HG02870 (cell line): ENCODE measurements around the gene PPP6R2.

ENCODE experiments used
- ATAC-seq: cut with Tn5 transposase; IDR thresholded peaks from one replicate; pipeline ENCODE4 v1.9.1; 2021; ENCODE audit warnings: mild to moderate bottlenecking, moderate library complexity; ENCODE audit not compliant: unreplicated experiment

Gene PPP6R2

DNA sequence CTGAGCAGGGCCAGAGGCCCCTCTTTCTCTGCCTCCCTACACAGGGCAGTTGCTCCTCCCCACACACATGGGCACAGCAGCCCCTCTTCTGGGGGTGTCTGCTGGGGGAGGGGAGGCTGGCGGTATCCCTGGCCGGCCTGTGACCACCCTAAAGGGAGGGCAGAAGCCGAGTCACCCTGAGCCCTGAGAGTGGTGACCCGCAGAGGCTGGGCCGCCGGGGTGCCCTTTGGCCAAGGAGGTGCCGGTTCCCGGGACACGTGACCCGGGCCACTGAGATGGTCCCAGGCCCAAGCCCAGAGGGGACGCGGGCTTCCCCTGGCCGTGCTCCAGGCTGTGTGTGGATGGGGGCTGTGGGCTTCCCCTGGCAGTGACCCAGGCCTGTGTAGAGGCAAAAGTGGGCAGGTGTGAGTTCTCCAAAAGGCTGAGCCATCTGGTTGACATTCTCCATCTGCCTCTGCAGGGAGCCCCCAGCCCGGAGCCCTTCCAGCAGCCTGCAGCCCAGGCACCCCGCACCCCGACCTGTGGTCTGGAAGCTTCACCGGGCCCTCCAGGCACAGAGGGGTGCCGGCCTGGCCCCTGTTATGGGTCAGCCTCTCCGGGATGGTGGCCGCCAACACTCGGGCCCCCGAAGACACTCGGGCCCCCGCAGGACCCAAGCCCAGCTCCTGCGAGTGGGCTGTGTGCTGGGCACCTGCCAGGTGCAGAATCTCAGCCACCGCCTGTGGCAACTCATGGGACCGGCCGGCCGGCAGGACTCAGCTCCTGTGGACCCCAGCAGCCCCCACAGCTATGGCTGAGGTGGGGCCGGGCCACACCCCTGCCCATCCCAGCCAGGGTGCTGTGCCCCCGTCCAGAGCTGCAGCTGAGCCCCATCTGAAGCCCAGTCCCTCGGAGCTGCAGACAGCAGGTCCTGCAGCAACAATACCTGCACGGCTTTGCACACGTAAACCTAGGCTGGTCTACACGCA lies 139.3 kb downstream of the PPP6R2 start:
- no peak for ATAC-seq

DNA sequence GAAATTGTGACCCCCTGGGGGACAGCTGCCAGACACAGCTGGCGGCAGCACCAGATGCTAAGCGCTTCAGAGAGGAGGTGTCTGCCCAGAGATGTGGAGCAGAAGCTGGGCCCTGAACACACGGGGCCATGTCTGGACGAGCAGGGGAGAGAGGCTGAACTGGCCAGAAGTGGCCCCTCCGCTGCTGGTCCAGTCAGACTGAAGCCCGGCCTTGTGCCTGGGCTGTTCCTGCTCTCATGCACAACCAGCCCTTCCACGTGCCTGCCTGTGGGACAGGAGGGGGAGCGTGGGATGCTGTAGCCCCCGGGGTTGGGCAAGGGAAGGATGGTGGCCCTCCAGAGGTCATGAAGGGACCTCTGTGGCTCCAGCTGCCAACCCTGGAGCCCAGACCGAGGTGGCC lies 140.0 kb downstream of the PPP6R2 start:
- ATAC-seq: no peak

DNA sequence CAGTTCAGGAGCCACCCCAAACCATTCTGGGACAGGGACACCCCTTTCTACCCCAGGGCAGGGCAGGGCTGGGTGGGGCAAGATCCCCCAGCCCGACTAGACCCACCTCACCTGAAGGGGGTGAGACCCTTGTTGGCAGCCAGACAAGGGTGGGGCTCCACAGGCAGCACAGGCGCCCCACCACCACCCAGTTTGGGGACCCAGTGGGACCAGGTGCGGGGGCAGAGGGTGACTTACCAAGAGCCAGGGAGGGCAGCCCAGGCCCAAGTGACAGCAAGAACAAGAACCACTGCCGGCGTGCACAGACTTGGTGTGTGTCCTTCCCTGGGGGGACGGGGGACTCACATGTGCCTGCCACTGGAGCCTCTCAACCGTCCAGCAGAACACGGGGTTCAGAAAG lies 140.4 kb downstream of the PPP6R2 start:
- ATAC-seq: no peak

DNA sequence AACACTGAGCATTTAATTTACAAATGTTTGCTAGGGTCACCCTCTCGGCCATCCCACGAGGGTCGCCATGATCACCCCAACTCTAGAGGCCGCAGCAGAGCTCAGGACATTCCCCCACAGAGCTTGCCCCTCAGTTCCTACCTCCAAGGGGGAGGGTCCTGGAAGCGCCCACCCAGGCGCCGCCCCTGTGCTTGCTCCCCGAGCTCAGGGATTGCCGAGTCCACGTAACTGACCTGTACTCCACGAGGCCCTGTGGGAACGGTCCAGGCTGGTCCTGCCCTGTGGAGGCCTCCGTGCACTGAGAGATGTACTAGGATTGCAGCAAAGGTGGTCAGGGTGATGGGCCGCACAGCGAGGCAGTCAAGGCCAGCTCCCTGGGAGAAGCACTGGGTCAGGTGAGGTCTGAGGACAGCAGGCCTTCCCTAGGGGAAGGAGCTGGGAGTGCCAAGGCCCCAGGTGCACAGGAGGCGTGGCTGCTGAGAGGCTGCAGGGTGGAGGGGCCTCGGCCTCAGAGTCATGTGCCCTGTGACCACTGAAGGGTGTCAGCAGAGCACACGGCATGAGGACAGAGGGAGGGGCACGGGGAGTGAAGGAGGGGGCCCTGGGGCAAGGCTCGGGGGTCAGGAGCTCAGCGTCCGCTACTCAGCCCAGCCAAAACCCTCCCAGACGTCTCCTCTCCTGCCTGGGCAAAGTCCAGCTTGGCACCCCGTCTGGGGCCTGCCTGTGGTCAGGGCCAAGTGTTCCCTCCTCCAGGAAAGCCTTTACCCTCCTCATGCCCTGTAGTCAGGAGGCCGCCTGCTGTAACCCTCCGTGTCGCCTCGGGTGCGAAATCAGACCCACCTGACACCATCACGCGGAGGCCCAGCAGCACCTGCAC lies 141.1 kb downstream of the PPP6R2 start:
- no peak for ATAC-seq

DNA sequence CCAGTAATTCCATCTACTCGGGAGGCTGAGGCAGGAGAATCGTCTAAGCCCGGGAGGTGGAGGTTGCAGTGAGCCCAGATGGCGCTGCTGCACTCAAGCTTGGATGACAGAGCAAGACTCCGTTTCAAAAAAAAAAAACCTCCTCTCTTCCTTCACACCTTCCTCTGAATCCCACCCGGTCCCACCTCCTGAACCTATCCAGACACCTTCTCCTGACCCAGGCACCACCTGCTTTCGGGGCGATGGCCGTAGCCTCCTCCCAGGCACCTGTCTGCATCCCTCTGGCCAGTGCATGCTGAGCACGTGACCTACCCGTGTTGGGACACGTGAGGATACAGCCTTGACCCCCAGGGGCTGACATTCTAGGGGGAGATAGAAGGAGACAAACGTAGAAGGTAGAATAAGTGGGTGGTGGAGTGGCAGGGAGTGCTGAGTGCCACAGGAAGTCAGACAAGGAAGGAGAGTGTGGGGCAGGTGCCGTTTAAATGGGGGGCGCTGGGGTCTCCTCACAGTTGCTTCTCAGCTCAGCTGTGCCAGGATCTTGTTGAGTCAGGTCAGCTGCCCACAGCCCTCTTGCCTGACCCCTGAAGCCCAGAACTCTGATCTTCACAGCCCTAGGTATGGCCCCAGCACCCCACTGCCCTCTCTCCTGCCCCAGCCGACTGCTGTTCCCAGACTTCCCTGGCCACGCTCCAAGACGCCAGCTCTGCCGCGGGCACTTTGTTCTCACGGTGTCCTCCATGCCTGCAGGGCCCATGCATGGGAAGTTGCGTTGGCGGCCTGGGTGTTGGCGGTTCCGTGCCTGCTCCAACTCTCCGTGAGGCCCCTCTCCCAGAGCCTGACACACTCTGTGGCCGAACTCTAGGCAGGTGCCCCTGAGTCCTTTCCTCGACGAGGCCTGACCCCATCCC lies 142.3 kb downstream of the PPP6R2 start:
- ATAC-seq: no peak

DNA sequence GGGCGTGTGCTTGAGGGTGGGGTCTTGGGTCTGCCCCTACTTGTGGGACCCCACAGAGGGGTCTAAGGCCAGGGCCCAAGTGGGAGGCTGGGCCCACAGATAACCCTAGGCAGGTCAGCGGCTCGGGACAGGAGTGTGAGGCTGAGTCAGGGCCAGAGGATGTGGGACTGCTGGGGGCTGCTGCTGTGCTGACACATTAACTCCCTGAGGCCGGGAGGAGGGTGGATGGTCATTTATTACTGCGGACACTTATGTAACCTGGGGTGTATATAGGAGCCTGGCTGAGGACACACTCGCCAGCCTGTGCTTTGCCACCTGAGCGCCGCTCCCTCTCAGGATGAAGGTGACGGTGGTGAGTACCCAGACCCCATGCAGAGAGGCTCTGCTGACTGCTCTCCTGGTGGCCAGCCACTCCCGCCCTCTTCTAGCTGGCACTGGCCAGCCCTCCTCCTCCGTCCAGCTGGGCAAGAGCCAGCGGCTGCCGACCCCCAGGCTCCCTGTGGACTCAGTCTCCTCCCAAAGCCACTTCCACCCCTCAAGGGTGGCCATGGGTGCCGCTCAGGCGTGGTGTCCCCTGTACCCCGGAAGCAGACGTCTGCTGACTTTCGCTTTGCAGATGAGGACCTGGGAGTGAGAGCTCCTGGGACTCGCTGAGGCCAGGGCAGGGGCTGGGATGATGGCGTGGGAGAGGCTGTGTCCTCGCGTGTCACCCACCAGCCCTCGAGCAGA lies 143.6 kb downstream of the PPP6R2 start, which contains the start of gene MIOX:
Gene MIOX, plus strand, starts transcription at position 299 of the 729 bp plus-strand sequence. Its CDS starts 39 bp downstream, at position 338.
- ATAC-seq: no peak

DNA sequence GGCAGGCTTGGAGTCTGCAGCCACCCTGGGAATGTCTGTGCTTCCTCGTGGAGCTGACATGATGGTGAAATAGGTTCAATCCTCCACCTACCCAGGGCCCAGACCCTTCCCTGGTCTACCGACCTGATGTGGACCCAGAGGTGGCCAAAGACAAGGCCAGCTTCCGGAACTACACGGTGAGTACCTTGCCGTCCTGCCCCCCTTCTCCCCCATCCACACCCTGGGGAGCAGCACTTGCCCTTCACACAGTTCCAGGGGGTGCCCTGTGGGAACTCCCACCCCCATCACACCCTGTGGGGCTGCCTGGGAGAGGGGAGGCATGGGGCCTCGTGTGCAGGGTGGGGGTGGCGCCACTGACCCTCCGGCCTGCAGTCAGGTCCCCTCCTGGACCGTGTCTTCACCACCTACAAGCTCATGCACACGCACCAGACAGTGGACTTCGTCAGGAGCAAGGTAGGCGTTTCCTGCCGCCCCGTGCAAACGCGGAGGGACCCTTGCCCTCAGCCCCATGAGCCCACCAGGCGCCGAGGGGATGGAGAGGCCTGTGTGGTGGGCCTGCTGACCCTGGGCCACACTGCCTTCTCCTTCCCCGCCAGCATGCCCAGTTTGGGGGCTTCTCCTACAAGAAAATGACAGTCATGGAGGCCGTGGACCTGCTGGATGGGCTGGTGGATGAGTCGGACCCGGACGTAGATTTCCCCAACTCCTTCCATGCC lies 144.3 kb downstream of the PPP6R2 start:
- ATAC-seq: no peak

DNA sequence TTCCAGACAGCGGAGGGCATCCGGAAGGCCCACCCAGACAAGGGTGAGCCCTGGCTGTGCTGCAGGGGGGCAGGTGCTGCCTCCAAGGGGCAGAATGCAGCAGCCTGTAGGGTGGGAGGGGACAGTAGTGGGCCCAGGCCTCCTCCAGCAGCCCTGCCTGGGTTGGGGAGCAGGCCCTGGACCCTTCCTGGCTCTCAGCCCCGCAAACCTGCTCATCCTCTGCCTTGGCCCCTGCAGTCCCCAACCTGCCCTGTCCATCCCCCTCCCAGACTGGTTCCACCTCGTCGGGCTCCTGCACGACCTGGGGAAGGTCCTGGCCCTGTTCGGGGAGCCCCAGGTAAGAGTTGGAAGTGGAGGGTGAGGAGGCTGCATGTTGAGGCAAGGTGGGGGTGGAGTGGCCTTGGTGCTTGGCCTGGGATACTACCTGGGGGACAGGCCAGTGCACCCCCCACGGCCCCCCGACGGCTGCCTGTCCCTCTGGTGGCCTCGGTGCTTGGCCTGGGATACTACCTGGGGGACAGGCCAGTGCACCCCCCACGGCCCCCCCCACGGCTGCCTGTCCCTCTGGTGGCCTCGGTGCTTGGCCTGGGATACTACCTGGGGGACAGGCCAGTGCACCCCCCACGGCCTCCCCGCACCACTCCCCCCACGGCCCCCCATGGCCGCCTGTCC lies 145.0 kb downstream of the PPP6R2 start:
- no peak for ATAC-seq

DNA sequence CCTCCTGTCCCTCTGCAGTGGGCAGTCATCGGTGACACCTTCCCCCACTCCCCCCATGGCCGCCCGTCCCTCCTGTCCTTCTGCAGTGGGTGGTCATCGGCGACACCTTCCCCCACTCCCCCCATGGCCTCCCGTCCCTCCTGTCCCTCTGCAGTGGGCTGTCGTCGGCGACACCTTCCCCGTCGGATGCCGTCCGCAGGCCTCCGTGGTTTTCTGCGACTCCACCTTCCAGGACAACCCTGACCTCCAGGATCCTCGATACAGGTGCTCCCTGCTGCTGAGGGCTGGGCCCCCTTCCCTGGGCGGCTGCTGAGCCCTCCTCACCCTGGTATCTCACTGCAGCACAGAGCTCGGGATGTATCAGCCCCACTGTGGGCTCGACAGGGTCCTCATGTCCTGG lies 145.8 kb downstream of the PPP6R2 start:
- no peak for ATAC-seq

DNA sequence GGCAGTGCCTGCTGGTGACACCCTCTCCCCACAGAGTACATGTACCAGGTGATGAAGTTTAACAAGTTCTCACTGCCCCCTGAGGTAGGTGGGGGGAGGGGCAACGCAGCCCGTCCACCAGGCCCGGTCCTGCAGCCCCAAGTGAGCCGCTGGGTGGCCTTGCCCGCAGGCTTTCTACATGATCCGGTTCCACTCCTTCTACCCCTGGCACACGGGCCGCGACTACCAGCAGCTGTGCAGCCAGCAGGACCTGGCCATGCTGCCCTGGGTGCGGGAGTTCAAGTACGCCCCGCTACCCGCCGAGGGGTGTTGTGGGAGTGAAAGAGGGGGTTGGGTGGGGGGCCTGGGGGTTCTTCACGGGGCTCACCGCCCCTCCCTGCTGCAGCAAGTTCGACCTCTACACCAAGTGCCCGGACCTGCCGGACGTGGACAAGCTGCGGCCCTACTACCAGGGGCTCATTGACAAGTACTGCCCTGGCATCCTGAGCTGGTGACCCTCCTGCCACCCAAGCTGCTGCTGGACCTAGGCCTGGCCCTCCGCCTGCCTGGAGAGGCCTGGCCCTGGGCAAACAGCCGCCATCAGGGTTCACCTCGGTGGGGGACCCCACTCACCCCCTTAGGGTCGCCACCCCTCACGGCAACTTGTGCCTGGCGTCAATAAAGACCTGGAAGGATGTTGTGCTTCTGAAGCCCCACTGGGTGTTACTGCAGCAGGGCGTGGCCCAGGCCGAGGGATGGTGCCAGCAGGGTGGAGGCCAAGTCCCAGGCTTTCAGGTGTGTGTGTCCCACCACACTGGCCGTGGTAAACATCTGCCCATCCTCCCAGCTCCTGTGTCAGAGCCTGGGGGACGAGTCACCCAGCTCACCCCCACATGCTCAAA lies 146.5 kb downstream of the PPP6R2 start:
- no peak for ATAC-seq

DNA sequence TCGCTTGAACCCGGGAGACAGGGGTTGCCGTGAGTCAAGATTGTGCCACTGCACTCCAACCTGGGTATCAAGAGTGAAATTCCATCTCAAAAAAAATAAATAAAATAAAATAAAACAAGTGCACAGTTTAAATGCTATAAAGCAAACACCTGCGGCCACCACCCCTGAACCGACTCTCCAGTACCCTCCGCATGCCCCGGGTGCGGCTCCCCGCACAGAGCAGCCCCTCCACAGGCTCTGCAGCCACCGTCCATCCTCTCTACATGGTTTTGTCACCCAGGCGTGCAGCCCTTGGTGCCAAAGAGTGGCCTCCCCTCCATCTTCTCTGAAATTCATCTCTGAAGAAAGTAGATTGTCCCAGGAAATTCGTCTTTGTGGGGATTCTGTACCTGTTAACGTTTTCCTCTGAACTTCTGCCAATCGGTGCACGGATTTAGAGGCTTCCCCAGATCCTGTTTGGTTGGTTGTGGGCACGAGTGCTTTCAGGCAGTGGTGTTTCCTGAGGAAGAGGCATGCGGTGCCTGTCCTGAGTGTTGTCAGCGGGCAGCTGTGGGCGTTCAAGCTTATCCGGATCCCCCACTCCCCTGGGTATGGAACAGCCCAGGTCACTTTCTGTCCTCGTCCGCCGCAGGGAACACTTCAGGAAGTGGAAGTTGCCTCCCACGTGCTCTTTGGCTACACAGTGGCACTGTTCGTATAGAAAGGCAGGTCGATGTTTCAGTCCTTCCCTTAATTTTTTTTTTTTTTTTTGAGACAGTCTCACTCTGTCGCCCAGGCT lies 147.6 kb downstream of the PPP6R2 start:
- ATAC-seq: no peak
